Central memory CD8-positive, alpha-beta T cell (primary cell): Measurements from ENCODE around the gene AKR1E2.

ENCODE experiments used
- ATAC-seq: fragments of 150-1000 bp; cut with Tn5 transposase; replicated peaks from 2 replicates; pipeline ENCODE4 v1.10.0; 2022; ENCODE audit warnings: mild to moderate bottlenecking, moderate FRiP score, moderate number of reproducible peaks; ENCODE audit not compliant: poor library complexity, severe bottlenecking; ENCODE audit errors: extremely low read depth
- DNase-seq, 2 donors: peaks; one replicate each; pipeline ENCODE4 v3.0.0; 2021; ENCODE audit warnings: low spot score in 2 of 2
- H3K27ac Mint-ChIP-seq: one replicate; pipeline ENCODE4 v1.8.0; 2022; ENCODE audit warnings: low read depth, mild to moderate bottlenecking, moderate library complexity, mixed read lengths
- H3K27me3 Mint-ChIP-seq: one replicate; pipeline ENCODE4 v1.8.0; 2022; ENCODE audit warnings: mixed read lengths
- H3K36me3 Mint-ChIP-seq: one replicate; pipeline ENCODE4 v1.8.0; 2022; ENCODE audit warnings: mild to moderate bottlenecking, moderate library complexity, mixed read lengths; ENCODE audit not compliant: insufficient read depth
- H3K4me1 Mint-ChIP-seq: one replicate; pipeline ENCODE4 v1.8.0; 2022; ENCODE audit warnings: mixed read lengths
- H3K4me3 Mint-ChIP-seq: one replicate; pipeline ENCODE4 v1.8.0; 2022; ENCODE audit warnings: mild to moderate bottlenecking, moderate library complexity, mixed read lengths
- H3K9me3 Mint-ChIP-seq: one replicate; pipeline ENCODE4 v1.8.0; 2022; ENCODE audit warnings: mixed read lengths

AKR1E2 gene

DNA sequence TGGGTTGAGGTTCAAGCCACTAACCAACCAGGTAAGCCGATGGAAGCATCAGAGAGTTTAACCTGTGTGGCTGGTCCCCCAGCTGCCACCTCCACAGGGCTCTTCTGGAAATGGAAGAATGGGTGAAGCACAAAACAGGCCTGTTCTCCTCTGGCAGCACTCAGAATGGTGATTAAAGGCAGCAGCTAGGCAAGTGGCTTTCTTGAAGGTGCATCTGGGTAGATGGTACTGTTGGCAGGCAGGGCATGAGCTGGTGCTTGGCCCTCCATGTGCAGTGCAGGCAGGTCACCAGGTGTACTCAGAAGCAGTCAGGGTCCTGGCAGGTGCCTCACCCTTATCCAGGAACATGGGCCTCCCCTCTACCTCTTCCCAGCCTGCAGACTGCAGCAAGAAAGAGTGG, 11.5 kb downstream of the AKR1E2 start:
- Mint-ChIP-seq H3K4me1 (no peaks in the 10 kb centered on the region), H3K27ac (no peak overlapping the region), H3K27me3 (peaks cover 21% of the 10 kb centered on the region), H3K4me3 (no peak overlapping the region), H3K36me3 (peaks cover 2% of the 10 kb centered on the region), H3K9me3 (no peaks in the 10 kb centered on the region)
- DNase-seq (no peak), ATAC-seq (no peak)

DNA sequence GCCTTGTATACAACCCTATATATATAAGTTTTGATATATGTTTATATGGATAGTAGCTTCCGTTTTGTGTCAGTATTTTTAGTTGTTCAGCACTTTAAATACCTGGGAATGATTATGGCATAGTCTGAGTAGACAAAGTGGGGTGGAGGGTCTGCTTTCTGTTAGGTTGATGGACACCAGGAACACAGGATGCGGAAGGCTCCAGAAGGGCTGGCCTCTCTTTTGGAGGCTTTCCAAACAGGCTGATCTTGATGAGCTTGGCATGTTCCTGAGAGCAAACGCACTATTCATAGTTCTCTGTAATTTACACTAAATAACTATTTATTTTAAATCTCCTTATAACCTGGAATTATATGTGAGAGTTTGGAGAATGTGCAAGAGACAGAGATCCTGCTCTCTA, 12.7 kb downstream of the AKR1E2 start:
- Mint-ChIP-seq H3K36me3 (peaks cover 2% of the 10 kb centered on the region), H3K9me3 (no peaks in the 10 kb centered on the region), H3K4me1 (no peaks in the 10 kb centered on the region), H3K27ac (no peak overlapping the region), H3K4me3 (no peak overlapping the region), H3K27me3 (peaks cover 17% of the 10 kb centered on the region)
- ATAC-seq (no peak), DNase-seq (no peak)

DNA sequence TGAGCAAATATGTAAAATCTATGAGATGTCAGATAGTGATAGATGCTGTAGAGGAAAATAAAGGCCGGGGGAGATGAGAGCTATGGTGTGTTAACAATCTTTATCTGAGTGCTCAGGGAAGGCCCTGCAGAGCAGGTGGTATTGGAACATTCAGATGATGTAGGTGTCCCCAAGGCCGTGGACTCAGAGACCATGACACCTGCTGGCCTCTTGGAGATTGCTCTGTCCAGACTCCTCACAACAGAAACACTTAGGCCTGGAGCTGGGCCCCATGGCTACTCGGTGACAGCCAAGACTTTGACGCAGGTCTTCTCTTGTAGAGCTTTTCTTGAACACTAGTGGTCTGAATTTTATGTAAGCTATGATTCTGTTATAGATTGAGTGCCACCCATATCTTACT, 13.3 kb downstream of the AKR1E2 start:
- DNase-seq, result no peak
- Mint-ChIP-seq H3K27ac (no peak overlapping the region), H3K4me3 (no peak overlapping the region)

DNA sequence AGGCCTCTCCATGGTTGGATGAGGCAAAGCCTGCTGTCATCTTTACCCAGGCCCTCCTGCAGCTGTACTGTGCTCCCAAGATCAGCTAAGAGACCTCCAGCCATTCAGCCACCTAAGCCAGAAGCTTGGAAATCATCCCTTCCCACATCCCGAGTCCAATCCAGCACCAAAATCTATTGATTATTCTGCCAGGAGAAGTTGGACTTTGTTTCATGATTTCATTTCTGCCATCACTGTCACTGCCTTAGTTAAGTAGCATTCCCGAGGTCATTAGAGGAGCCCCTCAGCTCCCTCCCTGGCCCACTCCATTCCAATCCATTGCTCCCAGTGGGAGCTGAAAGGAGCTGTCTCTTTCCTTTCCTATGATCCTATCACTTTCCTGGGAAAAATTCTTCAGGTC, 14.1 kb downstream of the AKR1E2 start:
- Mint-ChIP-seq H3K27ac (no peak overlapping the region), H3K9me3 (no peaks in the 10 kb centered on the region)

More for the DNA sequence above, 13.3 kb downstream of the AKR1E2 start:
- ATAC-seq, result no peak
- Mint-ChIP-seq H3K4me1 (no peaks in the 10 kb centered on the region), H3K36me3 (peaks cover 2% of the 10 kb centered on the region), H3K27me3 (peaks cover 19% of the 10 kb centered on the region), H3K9me3 (no peaks in the 10 kb centered on the region)

DNA sequence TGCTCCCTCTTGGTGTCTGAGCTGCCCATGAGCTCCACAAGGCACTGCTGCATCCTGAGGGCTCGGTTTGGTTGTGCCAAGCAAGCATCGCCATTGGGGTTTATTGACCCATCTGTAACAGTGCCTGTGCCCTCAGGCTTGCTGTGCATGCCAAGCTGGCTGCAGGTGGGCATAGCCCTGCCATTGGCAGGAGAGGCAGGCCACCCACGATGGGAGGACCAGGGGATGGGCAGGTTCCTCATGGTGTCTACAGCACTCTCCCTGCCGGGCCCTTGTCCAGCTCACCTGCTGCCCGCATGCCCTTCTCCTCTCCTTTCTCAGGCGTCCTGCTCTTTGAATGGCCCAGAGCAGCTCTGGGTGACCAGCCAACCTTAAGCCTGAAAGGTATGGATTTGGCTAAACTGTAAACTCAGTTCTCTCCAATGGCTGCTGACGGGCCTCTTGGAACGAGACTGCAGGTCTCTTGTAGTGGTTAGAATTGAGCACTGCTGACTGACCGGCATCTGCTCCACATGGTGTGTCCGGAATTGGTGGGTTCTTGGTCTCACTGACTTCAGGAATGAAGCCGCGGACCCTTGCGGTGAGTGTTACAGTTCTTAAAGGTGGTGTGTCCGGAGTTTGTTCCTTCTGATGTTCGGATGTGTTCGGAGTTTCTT, 17.6 kb downstream of the AKR1E2 start:
- no peak for DNase-seq
- no peak overlapping the region for H3K27ac Mint-ChIP-seq
- no peak overlapping the region for H3K4me3 Mint-ChIP-seq
- H3K36me3 Mint-ChIP-seq, result no peaks in the 10 kb centered on the region
- peaks cover 20% of the 10 kb centered on the region for H3K27me3 Mint-ChIP-seq
- ATAC-seq, result no peak
- H3K4me1 Mint-ChIP-seq, result no peaks in the 10 kb centered on the region
- H3K9me3 Mint-ChIP-seq, result no peaks in the 10 kb centered on the region

More for the DNA sequence above, 14.1 kb downstream of the AKR1E2 start:
- Mint-ChIP-seq H3K4me3 (no peak overlapping the region), H3K36me3 (peaks cover 2% of the 10 kb centered on the region), H3K4me1 (no peaks in the 10 kb centered on the region), H3K27me3 (peaks cover 20% of the 10 kb centered on the region)
- no peak for DNase-seq
- ATAC-seq, result no peak

DNA sequence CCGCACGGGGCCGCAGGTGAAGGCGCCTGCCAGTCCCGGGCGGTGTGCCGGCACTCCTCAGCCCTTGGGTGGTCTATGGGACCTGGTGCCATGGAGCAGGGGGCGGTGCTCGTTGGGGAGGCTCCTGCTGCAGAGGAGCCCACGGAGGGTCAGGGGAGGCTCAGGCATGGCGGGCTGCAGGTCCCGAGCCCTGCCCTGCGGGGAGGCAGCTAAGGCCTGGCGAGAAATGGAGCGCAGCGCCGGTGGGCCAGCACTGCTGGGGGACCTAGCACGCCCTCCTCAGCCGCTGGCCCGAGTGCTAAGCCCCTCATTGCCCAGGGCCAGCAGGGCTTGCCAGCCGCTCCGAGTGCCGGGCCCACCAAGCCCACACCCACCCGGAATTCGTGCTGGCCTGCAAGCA, 18.9 kb downstream of the AKR1E2 start:
- Mint-ChIP-seq H3K27me3 (peaks cover 20% of the 10 kb centered on the region), H3K9me3 (no peaks in the 10 kb centered on the region), H3K36me3 (no peaks in the 10 kb centered on the region), H3K4me3 (no peak overlapping the region), H3K27ac (no peak overlapping the region), H3K4me1 (no peaks in the 10 kb centered on the region)
- DNase-seq (no peak), ATAC-seq (no peak)

DNA sequence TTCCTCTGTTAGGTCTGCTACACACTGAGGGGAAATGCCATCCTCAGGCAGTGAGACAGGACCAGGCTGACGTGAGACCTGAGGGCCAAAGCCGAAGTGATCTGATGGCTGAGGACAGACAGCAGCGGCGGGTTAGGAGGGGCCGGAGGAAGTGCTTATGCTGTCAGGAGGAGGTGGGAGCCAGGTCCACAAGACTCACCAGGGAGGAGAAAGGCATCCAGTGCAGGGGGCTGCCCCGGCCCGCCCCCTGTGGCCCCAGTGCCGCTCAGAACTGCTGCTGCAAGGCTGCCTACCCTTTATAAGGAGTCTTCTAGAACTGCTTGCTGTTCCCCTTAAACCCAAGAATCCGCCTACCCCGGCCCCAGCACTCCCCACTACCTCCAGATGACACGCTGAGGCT, 19.8 kb downstream of the AKR1E2 start:
- Mint-ChIP-seq H3K36me3 (no peaks in the 10 kb centered on the region), H3K4me3 (no peak overlapping the region), H3K4me1 (no peaks in the 10 kb centered on the region), H3K9me3 (no peaks in the 10 kb centered on the region), H3K27ac (no peak overlapping the region), H3K27me3 (peaks cover 20% of the 10 kb centered on the region)
- ATAC-seq, result no peak
- DNase-seq, result no peak

DNA sequence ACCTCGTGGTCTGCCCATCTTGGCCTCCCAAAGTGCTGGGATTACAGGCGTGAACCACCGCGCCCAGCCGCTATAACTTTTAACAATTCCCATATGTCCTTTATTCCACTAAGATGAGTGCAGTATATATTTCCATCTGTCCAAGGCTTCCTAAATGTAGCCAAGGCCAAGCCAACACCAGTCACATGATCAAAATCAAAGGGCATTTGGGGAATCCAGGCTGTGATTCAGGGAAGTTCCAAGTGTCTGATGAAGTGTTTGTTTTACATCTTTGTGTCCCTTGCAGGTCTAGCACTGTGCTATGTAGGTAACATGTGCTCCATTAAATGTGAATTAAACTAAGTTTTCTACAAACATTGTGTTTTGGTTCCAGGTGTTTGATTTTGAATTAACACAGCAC, 20.8 kb downstream of the AKR1E2 start:
- Mint-ChIP-seq H3K4me3 (no peak overlapping the region), H3K36me3 (no peaks in the 10 kb centered on the region), H3K27ac (no peak overlapping the region), H3K27me3 (peaks cover 29% of the 10 kb centered on the region), H3K4me1 (no peaks in the 10 kb centered on the region), H3K9me3 (no peaks in the 10 kb centered on the region)
- no peak for ATAC-seq
- no peak for DNase-seq

DNA sequence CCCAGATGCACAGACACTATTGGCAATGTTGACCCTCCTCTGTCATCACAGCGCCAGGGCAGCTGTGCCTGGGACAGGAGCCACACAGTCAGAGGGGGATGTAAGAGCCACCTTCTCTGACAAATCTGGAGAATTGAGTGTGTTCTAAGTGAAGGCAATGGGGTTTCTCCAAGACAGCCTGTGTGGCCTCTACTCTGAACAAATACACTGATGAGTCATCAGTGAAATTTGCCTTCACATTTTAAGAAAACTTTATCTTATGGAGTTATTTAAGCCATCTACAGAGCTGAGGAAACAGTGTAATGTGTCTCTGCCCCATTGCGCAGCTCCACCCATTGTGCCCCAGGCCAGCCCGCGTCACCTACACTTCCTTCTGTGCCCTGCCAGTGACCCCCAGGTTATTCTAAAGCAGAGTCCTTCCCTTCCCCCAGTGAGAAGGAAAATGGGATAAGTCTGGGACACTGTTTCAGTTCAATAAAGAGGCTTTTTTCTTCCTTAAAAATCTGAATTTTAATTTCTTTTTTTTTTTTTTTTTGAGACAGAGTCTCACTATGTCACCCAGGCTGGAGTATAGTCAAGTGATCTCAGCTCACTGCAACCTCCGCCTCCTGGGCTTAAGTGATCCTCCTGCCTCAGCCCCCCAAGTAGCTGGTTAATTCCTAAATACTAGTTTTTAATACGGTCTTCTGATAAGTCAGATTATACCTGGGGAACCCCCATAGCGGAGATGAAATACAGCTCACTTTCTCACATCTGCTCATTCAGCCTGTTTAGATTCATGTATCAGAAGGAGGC, 21.8 kb downstream of the AKR1E2 start:
- Mint-ChIP-seq H3K27ac (no peak overlapping the region), H3K4me1 (no peaks in the 10 kb centered on the region), H3K27me3 (peaks cover 28% of the 10 kb centered on the region), H3K9me3 (no peaks in the 10 kb centered on the region), H3K36me3 (no peaks in the 10 kb centered on the region), H3K4me3 (no peak overlapping the region)
- DNase-seq (no peak), ATAC-seq (no peak)

DNA sequence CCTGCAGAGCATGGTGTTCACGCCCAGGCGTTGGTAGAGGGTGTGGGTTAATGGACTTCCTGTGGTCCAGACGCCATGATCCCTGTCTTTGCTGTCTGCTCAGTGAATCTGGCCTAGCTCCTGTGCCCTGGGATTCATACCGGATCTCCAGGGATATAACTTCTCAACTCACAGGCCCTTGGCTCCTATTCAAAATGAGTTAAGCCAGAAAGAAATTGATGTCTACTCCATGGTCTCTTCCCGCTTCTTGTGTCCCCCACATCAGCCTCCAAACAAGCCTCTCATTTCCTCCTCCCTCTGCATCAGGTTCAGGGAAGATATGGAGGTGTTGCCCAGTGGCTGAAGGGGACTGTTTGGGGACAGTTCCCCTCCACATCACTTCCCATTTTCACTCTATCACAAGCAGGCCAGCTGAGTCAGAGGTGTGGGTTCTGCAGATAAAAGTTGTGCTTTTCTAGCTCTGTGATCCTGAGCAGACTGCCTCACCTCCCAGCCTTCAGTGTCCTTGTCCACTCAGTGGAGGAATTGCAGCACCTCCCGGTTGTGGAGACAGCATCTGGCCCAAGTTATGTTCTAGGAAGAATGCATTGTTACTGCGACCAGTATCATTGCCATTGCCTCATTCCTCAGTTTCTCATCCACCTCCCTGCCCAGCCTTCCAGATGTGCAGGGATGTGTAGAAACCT, 22.5 kb downstream of the AKR1E2 start:
- Mint-ChIP-seq H3K27me3 (peaks cover 23% of the 10 kb centered on the region), H3K4me1 (no peaks in the 10 kb centered on the region), H3K9me3 (no peaks in the 10 kb centered on the region), H3K4me3 (no peak overlapping the region), H3K36me3 (no peaks in the 10 kb centered on the region), H3K27ac (no peak overlapping the region)
- DNase-seq (no peak), ATAC-seq (no peak)

DNA sequence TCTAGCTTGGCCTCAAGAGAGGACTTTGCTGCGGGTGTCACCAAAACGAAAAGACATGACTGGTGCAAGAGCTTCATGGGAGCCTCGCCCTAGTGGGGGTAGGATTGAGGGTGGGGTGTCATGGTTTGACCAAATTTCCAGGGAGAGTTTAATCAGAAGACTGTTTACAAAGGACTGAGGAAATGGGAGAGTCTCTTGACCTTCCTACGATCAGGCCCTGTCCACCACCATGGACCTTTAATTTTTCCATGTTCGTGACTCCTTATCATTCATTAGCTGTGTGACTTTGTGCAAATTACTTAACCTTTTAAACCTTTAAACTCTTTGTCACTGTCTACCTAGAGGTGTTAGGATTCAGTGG, 23.0 kb downstream of the AKR1E2 start:
- H3K27me3 Mint-ChIP-seq, result peaks cover 20% of the 10 kb centered on the region
- H3K9me3 Mint-ChIP-seq, result no peaks in the 10 kb centered on the region
- ATAC-seq (no peak), DNase-seq (no peak)
- H3K36me3 Mint-ChIP-seq, result no peaks in the 10 kb centered on the region
- H3K4me3 Mint-ChIP-seq, result no peak overlapping the region
- H3K4me1 Mint-ChIP-seq, result no peaks in the 10 kb centered on the region
- no peak overlapping the region for H3K27ac Mint-ChIP-seq

DNA sequence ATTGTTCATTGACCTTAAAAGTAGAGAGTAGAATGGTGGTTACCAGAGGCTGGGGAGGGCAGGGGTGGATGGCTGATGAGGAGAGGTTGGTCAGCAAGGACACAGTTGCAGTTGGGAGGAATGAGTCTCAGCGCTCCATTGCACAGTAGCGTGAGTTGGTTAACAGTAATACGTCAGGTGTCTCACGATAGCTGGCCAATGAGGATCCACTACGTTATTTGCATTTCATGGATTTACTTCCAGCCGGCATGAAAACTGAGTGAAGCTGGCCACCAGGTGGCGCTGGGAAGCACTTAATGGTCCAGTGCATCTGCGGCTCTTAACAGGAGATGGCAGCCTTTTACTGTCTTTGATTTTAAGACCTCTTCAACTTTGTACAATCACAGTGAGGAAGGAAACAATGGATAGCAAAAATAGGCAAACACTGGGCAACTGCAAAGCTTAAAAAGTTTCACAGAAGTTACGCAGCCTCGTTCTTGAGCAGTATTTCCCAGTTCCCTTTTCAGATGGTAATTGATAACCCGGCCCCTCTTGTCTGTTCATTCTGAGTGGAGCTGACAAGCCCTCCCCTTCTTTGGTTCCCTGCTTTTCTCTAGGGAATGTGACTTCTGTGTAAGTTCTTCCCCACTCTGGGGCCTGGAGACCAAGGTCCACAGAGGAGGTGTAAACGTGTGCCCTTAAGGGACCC, 23.7 kb downstream of the AKR1E2 start:
- Mint-ChIP-seq H3K27ac (no peak overlapping the region), H3K4me1 (no peaks in the 10 kb centered on the region), H3K9me3 (no peaks in the 10 kb centered on the region), H3K27me3 (peaks cover 23% of the 10 kb centered on the region), H3K4me3 (no peak overlapping the region), H3K36me3 (no peaks in the 10 kb centered on the region)
- peak; percentile 57 to 72 for DNase-seq
- ATAC-seq, result peak; percentile 81
